ENCODE measurements around the gene CREB3L2. TPM values are rescaled to one million over a fixed set of nuclear protein-coding genes. Genes with fewer than 3 reads are reported as not detected.

Gene CREB3L2
- total RNA-seq, 4 donors from 2014 or later = 2.8 to 12.0 (median 5.4) TPM

GRCh38 chr7:138008588-138009349 is 6.9 kb upstream of the CREB3L2 start:
- no peak overlapping the region for H3K27ac ChIP-seq
- in situ Hi-C loops (cut with MboI; ENCODE audit: low sequenced_read_pairs in 4 of 4) = loop anchor here (5.0 to 25.0 kb wide), 2 partner anchors 101 to 346 kb away; no protein-coding TSS in a partner anchor
- intact Hi-C loops (cut with DNase I; ENCODE audit: low total_unique reads) = loop anchor here (1.0 kb wide), 1 partner anchor 105 kb away; no protein-coding TSS in a partner anchor
- peak; percentile 56 to 70 for ATAC-seq
- TF ChIP-seq CTCF (IDR thresholded peaks at IDR 0.05 in 4 of 5, conservative IDR thresholded peaks at IDR 0.05 in 1 of 5) = peak; percentile 84 to 92 (median 88)
- no peak for TF ChIP-seq POLR2A (IDR thresholded peaks at IDR 0.05)
- no peaks in the 10 kb centered on the region for H3K27me3 ChIP-seq
- H3K9me3 ChIP-seq = no peaks in the 10 kb centered on the region
- H3K36me3 ChIP-seq = no peaks in the 10 kb centered on the region
- H3K4me1 ChIP-seq = no peaks in the 10 kb centered on the region
- peak in 1 of 2 donors; percentile 21 for DNase-seq
- H3K4me3 ChIP-seq = no peak overlapping the region

- in situ Hi-C loops (cut with MboI; ENCODE audit: low sequenced_read_pairs in 4 of 4) = loop anchor here (5.0 to 25.0 kb wide), 2 partner anchors 101 to 346 kb away; no protein-coding TSS in a partner anchor
Measured at GRCh38 chr7:138008019-138008587, 6.2 kb upstream of the CREB3L2 start.

GRCh38 chr7:138006106-138006505 is 4.2 kb upstream of the CREB3L2 start:
- in situ Hi-C loops (cut with MboI; ENCODE audit: low sequenced_read_pairs in 4 of 4) = loop anchor here (5.0 to 25.0 kb wide), 2 partner anchors 99 to 344 kb away; no protein-coding TSS in a partner anchor
- no peak for ATAC-seq

More at GRCh38 chr7:138008019-138008587, 6.2 kb upstream of the CREB3L2 start:
- Histone ChIP-seq H3K36me3 (no peaks in the 10 kb centered on the region), H3K4me3 (no peak overlapping the region), H3K9me3 (no peaks in the 10 kb centered on the region), H3K27ac (no peak overlapping the region), H3K4me1 (no peaks in the 10 kb centered on the region), H3K27me3 (no peaks in the 10 kb centered on the region)
- TF ChIP-seq POLR2A (IDR thresholded peaks at IDR 0.05) (no peak), CTCF (IDR thresholded peaks at IDR 0.05 in 4 of 5, conservative IDR thresholded peaks at IDR 0.05 in 1 of 5) (no peak)
- DNase-seq (no peak), ATAC-seq (no peak)
- intact Hi-C loops (cut with DNase I; ENCODE audit: low total_unique reads) = no loop called here

GRCh38 chr7:138004936-138005335 is 3.0 kb upstream of the CREB3L2 start:
- Histone ChIP-seq H3K27ac (no peak overlapping the region), H3K9me3 (no peaks in the 10 kb centered on the region), H3K4me3 (no peak overlapping the region), H3K36me3 (no peaks in the 10 kb centered on the region), H3K4me1 (peaks cover 5 to 8% of the 10 kb centered on the region in 2 donors), H3K27me3 (no peaks in the 10 kb centered on the region)
- DNase-seq (no peak), ATAC-seq (no peak)
- intact Hi-C loops (cut with DNase I; ENCODE audit: low total_unique reads) (loop anchor here (5.0 kb wide), 1 partner anchor 452 kb away; no protein-coding TSS in a partner anchor), in situ Hi-C loops (cut with MboI; ENCODE audit: low sequenced_read_pairs in 4 of 4) (loop anchor here (5.0 to 25.0 kb wide), 2 partner anchors 98 to 343 kb away; no protein-coding TSS in a partner anchor)
- TF ChIP-seq CTCF (IDR thresholded peaks at IDR 0.05 in 4 of 5, conservative IDR thresholded peaks at IDR 0.05 in 1 of 5) (no peak), POLR2A (IDR thresholded peaks at IDR 0.05) (no peak)

More at GRCh38 chr7:138006106-138006505, 4.2 kb upstream of the CREB3L2 start:
- TF ChIP-seq POLR2A (IDR thresholded peaks at IDR 0.05) = no peak
- H3K27me3 ChIP-seq = no peaks in the 10 kb centered on the region
- H3K9me3 ChIP-seq = no peaks in the 10 kb centered on the region
- DNase-seq = no peak
- H3K4me1 ChIP-seq = no peaks in the 10 kb centered on the region
- H3K4me3 ChIP-seq = no peak overlapping the region
- H3K36me3 ChIP-seq = no peaks in the 10 kb centered on the region
- no peak overlapping the region for H3K27ac ChIP-seq
- intact Hi-C loops (cut with DNase I; ENCODE audit: low total_unique reads) = no loop called here

GRCh38 chr7:138004046-138004445 is 2.2 kb upstream of the CREB3L2 start:
- Histone ChIP-seq H3K4me3 (no peak overlapping the region), H3K4me1 (peaks cover 14 to 16% of the 10 kb centered on the region in 2 donors), H3K9me3 (no peaks in the 10 kb centered on the region), H3K36me3 (no peaks in the 10 kb centered on the region), H3K27ac (no peak overlapping the region), H3K27me3 (no peaks in the 10 kb centered on the region)
- in situ Hi-C loops (cut with MboI; ENCODE audit: low sequenced_read_pairs in 4 of 4) (loop anchor here in 2 of 4 donors (25.0 kb wide), 1 partner anchor 342 kb away; no protein-coding TSS in a partner anchor), intact Hi-C loops (cut with DNase I; ENCODE audit: low total_unique reads) (loop anchor here (5.0 kb wide), 1 partner anchor 453 kb away; no protein-coding TSS in a partner anchor)
- no peak for DNase-seq
- TF ChIP-seq CTCF (IDR thresholded peaks at IDR 0.05 in 4 of 5, conservative IDR thresholded peaks at IDR 0.05 in 1 of 5) = no peak
- TF ChIP-seq POLR2A (IDR thresholded peaks at IDR 0.05) = no peak
- no peak for ATAC-seq
